Heart right ventricle (tissue), 16 donors: ENCODE data around the gene CFAP99. TPM values are rescaled to one million over a fixed set of nuclear protein-coding genes. Genes with fewer than 3 reads are reported as not detected.

Source experiments
- ATAC-seq, 8 donors: fragments of 200-7000 bp; cut with Tn5 transposase; one replicate each; pipeline ENCODE4 v1.9.1; 2020; ENCODE audit warnings: mild to moderate bottlenecking in 8 of 8, moderate library complexity in 8 of 8, moderate number of reproducible peaks in 1 of 8
- DNase-seq, 2 donors: peaks; one replicate each; pipeline ENCODE4 v3.0.0-alpha.2; 2020
- H3K27ac ChIP-seq, 10 donors: fragments of 200-600 bp; sonication (generic) in 2 of 10; one replicate each; pipeline versions ENCODE4 v1.5.0 to v1.8.0; 2020 to 2022; ENCODE audit warnings: mild to moderate bottlenecking in 3 of 10
- H3K27me3 ChIP-seq, 7 donors: fragments of 200-600 bp; one replicate each; pipeline ENCODE4 v1.8.0; 2021 to 2022; ENCODE audit warnings: mild to moderate bottlenecking in 2 of 7
- H3K36me3 ChIP-seq, 9 donors: fragments of 200-600 bp; sonication (generic) in 1 of 9; one replicate each; pipeline versions ENCODE4 v1.5.0 to v1.8.0; 2020 to 2022; ENCODE audit warnings: mild to moderate bottlenecking in 2 of 9
- H3K4me1 ChIP-seq, 9 donors: fragments of 200-600 bp; sonication (generic) in 1 of 9; one replicate each; pipeline versions ENCODE4 v1.5.0 to v1.8.0; 2020 to 2022; ENCODE audit warnings: mild to moderate bottlenecking in 4 of 9
- H3K4me3 ChIP-seq, 10 donors: fragments of 200-600 bp; sonication (generic) in 2 of 10; one replicate each; pipeline versions ENCODE4 v1.5.0 to v1.8.0; 2020 to 2022; ENCODE audit warnings: mild to moderate bottlenecking in 7 of 10, moderate library complexity in 2 of 10
- H3K9me3 ChIP-seq, 11 donors: fragments of 200-600 bp in 10 of 11; sonication (generic) in 2 of 11; one replicate each; pipeline versions ENCODE4 v1.5.0 to v1.8.0; 2013 to 2022; ENCODE audit warnings: mild to moderate bottlenecking in 2 of 11, control low read depth in 1 of 11, moderate library complexity in 1 of 11
- WGBS, 2 donors: extraction: QIAGEN DNeasy Blood & Tissue Kit; methylation state at CpG; one replicate each; pipeline ENCODE4 v1.1.7; 2013; ENCODE audit warnings: inconsistent platforms in 1 of 2; 5-methylcytosine and 5-hydroxymethylcytosine counted together
- intact Hi-C, 10 donors: fragments of 100-400 bp; cut with DNase I; formaldehyde crosslinking; loops; one replicate each; pipeline versions ENCODE4 v1.11.1 to v1.14.2; 2022
- polyA plus RNA-seq, 2 donors: library from polyadenylated mRNA; stranded (reverse); fragments of 200-250 nt; gene quantifications; one replicate each; pipeline ENCODE4 v1.2.3, GENCODE V29; 2013
- total RNA-seq, 10 donors: library from RNA; stranded (reverse); fragmentation: NEBNext Ultra II Directional in 3 of 10; extraction: Animal tissue kit (Norgen Biotek cat#: 25700) in 3 of 10; gene quantifications; one replicate each; pipeline versions ENCODE4 v1.2.1 to v1.2.4, GENCODE V29; 2021 to 2023
- TF ChIP-seq, protein P1 (sequence below), 9 donors: fragments of 200-600 bp; sonication (generic) in 2 of 9; IDR thresholded peaks; one replicate each; pipeline versions ENCODE4 v1.5.0 to v1.8.0; 2021 to 2022; ENCODE audit warnings: antibody characterized with exemption in 9 of 9, mild to moderate bottlenecking in 5 of 9, moderate library complexity in 1 of 9
- donor health status: Arrhythmogenic right ventricular cardiomyopathy.
- donor health status: ischemic (EF 13 %, LVEDD 7.1; RV severe dilation, severe dysfunction).
- donor health status: healthy with polysubstance abuse.
- donor health status: DM: no; HTN: yes; CAD: no.
- donor health status: DM: no; HTN: no; CAD: no.
- donor health status: ischemic (EF 25% LVEDD 6.9; RV normal size, moderate dysfunction).
- donor health status: ischemic (EF 25% LVEDD 5.7; RV mildly dilated, moderate dysfunction).
- donor health status: healthy.
- donor health status: DM: yes; HTN: yes; CAD: no.
- donor health status: Ischemic cardiomyopathy.
- donor health status: ischemic (EF 35%, LVEDD 5.7; RV mildly dilated, moderate dysfunction).
- donor health status: nonischemic (EF 11% LVEDD 7.7; RV severe dilation, severe dysfunction).
- donor health status: DM: yes; HTN: yes; CAD: no.
- donor health status: PGD.
- donor health status: ischemic (EF 29% LVEDD 5.4; RV normal size, mild dysfunction).
- donor health status: nonischemic (EF 23%, LVEDD 6.1; RV moderate dilation, normal function).

CFAP99 gene
- total and polyA plus RNA-seq, 12 donors, result not detected

DNA sequence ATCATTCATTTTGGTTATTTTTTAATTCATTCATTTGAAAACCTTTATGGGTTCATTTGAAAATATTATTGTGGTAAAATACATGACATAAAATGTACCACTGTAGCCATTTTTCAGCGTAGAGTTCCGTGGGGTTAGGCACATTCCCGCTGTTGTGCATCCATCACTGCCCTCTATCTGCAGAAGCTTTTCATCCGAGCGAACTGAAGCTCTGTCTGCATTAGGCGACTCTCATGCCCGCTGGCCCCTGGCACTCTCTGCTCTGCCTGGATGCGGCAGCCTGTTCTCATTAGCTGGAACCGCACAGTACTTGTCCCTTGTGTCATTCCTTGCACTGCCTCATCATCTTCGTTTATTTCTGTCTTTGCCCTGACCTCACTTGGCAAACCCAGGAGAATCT, 17.5 kb downstream of the CFAP99 start:
- no peaks in the 10 kb centered on the region for H3K9me3 ChIP-seq

DNA sequence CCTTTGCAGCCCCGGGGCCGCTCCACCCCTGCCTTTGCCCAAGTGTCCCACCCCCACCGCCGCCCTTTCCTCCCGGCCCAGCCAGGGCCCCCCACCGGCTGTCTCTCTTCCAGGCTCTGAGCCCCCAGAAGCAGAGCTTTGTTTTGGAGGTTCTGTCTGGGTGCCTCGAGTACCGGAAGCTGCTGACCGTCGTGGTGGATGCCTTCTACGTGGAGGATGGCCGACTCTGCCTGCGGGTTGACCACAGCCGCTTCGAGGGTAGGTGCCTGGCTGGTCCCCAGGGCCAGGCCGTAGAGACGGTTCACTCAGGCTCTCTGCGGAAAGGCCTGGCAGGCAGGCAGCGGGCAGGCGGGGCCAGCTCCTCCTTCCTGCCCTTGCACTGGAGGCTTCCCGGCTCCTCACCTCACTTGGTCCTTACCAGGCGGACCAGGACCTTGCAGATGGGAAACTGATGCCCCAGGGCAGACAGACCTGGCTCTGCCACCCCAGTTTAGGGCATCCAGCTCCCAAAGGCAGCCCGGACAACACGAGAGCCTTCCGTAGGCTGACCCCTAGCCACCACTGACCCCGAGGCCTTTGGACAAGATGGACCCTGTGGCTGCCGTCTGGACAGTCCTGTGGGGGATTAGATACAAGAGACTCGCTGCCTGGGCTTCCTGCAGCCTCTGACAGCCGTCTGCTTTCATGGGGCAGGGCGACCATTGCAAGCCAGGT, 18.2 kb downstream of the CFAP99 start:
- Histone ChIP-seq H3K36me3 (no peaks in the 10 kb centered on the region), H3K27me3 (peaks cover 0 to 3% (median 0%) of the 10 kb centered on the region in 7 donors), H3K4me1 (peaks cover 0 to 5% (median 0%) of the 10 kb centered on the region in 9 donors), H3K9me3 (no peaks in the 10 kb centered on the region), H3K4me3 (no peak overlapping the region), H3K27ac (no peak overlapping the region)
- ATAC-seq (peak in 1 of 8 donors; percentile 24), DNase-seq (no peak)
- 81 to 87% methylated on average over 30 of the region's 30 CpGs for WGBS, 2 donors
- intact Hi-C loops, result loop anchor here in 2 of 10 donors (10.0 kb wide), 2 partner anchors 212 to 222 kb away; no protein-coding TSS in a partner anchor
- TF ChIP-seq, protein P1, sequence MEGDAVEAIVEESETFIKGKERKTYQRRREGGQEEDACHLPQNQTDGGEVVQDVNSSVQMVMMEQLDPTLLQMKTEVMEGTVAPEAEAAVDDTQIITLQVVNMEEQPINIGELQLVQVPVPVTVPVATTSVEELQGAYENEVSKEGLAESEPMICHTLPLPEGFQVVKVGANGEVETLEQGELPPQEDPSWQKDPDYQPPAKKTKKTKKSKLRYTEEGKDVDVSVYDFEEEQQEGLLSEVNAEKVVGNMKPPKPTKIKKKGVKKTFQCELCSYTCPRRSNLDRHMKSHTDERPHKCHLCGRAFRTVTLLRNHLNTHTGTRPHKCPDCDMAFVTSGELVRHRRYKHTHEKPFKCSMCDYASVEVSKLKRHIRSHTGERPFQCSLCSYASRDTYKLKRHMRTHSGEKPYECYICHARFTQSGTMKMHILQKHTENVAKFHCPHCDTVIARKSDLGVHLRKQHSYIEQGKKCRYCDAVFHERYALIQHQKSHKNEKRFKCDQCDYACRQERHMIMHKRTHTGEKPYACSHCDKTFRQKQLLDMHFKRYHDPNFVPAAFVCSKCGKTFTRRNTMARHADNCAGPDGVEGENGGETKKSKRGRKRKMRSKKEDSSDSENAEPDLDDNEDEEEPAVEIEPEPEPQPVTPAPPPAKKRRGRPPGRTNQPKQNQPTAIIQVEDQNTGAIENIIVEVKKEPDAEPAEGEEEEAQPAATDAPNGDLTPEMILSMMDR (IDR thresholded peaks at IDR 0.05), result no peak

More for the DNA sequence above, 17.5 kb downstream of the CFAP99 start:
- TF ChIP-seq, protein P1 (IDR thresholded peaks at IDR 0.05), result peak in 5 of 9 donors; percentile 9 to 40 (median 24)
- peak in 2 of 8 donors; percentile 46 to 57 for ATAC-seq
- no peak overlapping the region for H3K4me3 ChIP-seq
- 49 to 60% methylated on average over 10 of the region's 10 CpGs for WGBS, 2 donors
- H3K27ac ChIP-seq, result no peak overlapping the region
- no peaks in the 10 kb centered on the region for H3K36me3 ChIP-seq
- DNase-seq, result no peak
- peaks cover 0 to 3% (median 0%) of the 10 kb centered on the region in 7 donors for H3K27me3 ChIP-seq
- no peaks in the 10 kb centered on the region for H3K4me1 ChIP-seq
- intact Hi-C loops, result loop anchor here in 2 of 10 donors (10.0 kb wide), 2 partner anchors 212 to 222 kb away; no protein-coding TSS in a partner anchor

DNA sequence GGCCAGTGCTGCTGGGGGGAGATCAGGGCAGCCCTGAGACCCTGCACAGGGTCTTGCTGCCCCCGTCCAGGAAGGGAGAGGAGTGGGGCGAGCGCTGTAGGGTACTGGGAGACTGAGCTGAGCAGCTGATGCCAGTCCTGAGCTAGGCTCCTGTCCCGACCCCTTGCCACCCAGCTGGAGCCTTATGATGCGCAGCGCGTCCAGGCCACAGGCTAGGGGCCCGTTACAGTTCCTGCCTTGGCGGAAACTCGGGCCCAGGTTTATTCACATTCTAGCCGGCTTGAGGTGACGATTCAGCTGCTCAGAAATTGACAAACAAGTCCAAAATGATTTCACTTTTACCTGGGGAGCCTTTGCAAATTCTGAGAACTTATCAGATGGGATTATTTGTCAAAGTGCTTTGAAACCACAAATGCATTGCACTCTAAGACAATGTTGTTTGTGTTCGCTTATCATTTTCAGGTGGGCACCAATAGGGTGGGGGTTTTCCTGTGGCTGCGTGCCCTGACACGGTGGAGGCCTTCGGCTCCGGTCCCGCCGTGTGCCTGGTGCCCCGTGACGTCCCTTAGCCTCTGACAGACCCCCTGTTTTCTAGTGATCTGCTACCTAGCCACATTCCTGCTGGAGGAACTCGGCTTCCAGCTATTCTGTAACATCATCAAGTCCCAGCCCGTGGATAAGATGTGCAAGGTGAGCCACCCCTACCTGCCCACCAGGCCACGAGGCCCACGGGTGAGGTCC, 18.9 kb downstream of the CFAP99 start:
- Histone ChIP-seq H3K4me3 (no peak overlapping the region), H3K36me3 (no peaks in the 10 kb centered on the region), H3K9me3 (no peaks in the 10 kb centered on the region), H3K27ac (no peak overlapping the region), H3K4me1 (peaks cover 0 to 6% (median 0%) of the 10 kb centered on the region in 9 donors), H3K27me3 (peaks cover 0 to 3% (median 0%) of the 10 kb centered on the region in 7 donors)
- TF ChIP-seq, protein P1 (IDR thresholded peaks at IDR 0.05), result no peak
- whole genome bisulfite sequencing, 2 donors, result 87 to 93% methylated on average over 25 of the region's 25 CpGs
- ATAC-seq (no peak), DNase-seq (no peak)
- intact Hi-C loops, result loop anchor here in 2 of 10 donors (10.0 kb wide), 2 partner anchors 213 to 223 kb away; no protein-coding TSS in a partner anchor
